Fibroblast of skin of scalp (primary cell): ENCODE measurements around the gene OR5T2. TPM values are rescaled to one million over a fixed set of nuclear protein-coding genes. Genes with fewer than 3 reads are reported as not detected.
"Not testable (repeated sequence)": the region's sequence is repeated elsewhere in the genome, so short reads cannot be mapped to it uniquely, and the experiment has no call there.

Experiments used
- DNase-seq: peaks from one replicate; pipeline ENCODE4 v3.0.0-alpha.2; 2013
- polyA plus RNA-seq, 2 experiments: library from polyadenylated mRNA; unstranded; fragments of 120-200 nt; gene quantifications; one replicate each; pipeline ENCODE4 v1.2.1, GENCODE V29; 2013; ENCODE audit not compliant: insufficient read length in 2 of 2

OR5T2 gene
- not detected for polyA plus RNA-seq (2013, experiment 1 of 2; ENCODE audit: insufficient read length)
- polyA plus RNA-seq (2013, experiment 2 of 2; ENCODE audit: insufficient read length): not detected

DNA sequence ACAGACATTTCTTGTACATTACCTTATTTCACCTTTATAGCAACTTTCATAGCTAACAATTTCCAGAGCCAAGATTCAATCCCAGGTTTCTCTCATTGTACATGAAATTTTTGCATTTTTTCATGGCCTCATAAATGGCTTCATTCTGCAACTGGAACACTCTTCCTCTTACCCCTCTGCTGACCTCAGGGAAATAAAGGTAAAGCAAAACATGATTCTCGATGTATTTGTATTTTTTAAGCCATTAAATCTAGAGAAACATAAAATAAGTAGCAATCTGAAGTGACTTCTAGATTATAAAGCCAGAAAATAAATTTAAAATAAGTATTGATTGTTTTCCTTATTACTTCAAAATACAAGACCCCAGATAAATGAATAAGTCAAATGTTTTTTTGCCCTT is at the start of gene OR5T2:
Gene OR5T2 (minus strand): TSS at position 101 of the 400 bp plus-strand sequence. CDS start 1,193 bp downstream, outside the sequence.
- no peak for DNase-seq

DNA sequence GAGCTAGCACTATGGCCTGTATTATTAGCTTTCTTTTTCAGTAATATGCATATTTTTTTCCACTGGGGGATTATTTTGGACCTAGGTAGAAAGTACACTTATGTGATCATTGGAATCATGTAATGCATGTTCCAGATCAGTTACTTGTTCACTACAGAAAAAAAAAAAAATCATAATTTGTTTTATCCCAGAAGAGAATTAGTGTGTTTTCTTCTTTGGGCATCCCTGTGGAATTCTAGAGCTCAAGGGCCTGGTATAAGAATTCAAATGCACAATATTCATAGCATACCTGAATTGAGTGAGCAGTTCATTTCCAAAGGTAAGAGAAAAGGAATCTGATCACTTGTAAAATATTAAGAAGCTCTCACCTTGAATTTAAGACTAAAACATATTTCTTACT is 39.8 kb upstream of the OR5T2 start, which contains the start of gene OR5T1:
Gene OR5T1 (plus strand): TSS at position 301 of the 400 bp plus-strand sequence. CDS start 1,485 bp downstream, outside the sequence.
- DNase-seq: no peak

DNA sequence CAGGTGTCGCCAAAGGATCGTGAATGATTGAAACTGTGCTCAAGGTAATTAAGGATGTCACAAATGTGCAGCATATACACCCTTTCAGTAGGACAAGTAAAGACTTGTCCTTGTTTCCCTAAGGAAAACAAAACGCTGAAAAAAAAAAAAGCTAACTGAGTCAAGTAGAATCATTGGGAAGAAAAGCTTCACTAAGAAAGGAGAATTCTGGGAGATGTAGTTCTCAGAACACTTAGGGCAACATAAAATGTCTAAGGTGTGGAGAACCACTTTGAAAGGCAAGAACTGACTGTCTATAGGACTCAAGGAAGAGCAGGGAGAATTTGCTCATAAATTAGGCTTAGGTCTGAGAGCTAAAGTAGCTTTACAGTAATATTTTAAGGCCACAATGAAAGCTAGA is 37.0 kb upstream of the OR5T2 start:
- DNase-seq: no peak

DNA sequence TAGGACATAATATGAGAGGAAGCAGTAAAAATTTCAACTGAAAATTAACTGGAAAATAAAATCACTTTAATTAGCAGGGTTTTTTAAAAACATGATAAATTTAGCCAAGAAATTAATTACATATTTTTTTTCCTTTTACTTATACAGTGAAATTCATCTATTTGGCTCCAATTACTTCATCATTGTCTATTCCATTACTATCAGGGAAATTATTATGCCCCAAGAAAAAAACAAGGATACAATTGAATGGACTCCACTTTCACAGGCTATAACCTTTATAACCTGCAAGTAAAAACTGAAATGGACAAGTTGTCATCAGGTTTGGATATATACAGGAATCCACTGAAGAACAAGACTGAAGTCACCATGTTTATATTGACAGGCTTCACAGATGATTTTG is 17.9 kb upstream of the OR5T2 start, which contains the start of gene OR5T3:
Gene OR5T3 (plus strand): TSS at position 301 of the 400 bp plus-strand sequence. CDS start 0 bp downstream, at position 301.
- DNase-seq: no peak

- DNase-seq: not testable (repeated sequence)
These were observed 14.3 kb downstream of the OR5T2 start for GRCh38 chr11:56219735-56220134.

- DNase-seq: no peak
These were observed 19.5 kb downstream of the OR5T2 start for GRCh38 chr11:56214537-56214936.

GRCh38 chr11:56207790-56208189 is 26.3 kb downstream of the OR5T2 start:
- DNase-seq: no peak

- no peak for DNase-seq
These were observed 36.7 kb downstream of the OR5T2 start for GRCh38 chr11:56197367-56197766.

DNA sequence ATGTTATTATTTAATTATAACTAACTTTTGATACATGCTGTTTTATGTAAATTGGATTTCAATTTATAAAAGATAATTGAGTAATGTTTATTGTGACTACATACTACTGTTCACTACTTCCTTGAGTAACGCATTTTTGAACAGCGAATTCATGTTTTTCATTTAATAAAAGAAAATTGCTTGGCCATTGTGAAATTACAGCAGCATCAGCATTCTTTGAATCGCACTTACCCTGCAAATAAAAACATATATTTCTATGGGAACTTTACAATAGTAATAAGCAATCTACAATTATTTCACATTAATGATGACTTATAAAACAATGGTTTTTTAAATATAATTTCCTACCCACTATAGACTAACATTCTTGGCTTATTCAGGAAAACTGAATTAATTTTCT is 37.4 kb downstream of the OR5T2 start:
- DNase-seq: no peak

GRCh38 chr11:56188602-56189001 is 45.5 kb downstream of the OR5T2 start:
- DNase-seq: no peak

DNA sequence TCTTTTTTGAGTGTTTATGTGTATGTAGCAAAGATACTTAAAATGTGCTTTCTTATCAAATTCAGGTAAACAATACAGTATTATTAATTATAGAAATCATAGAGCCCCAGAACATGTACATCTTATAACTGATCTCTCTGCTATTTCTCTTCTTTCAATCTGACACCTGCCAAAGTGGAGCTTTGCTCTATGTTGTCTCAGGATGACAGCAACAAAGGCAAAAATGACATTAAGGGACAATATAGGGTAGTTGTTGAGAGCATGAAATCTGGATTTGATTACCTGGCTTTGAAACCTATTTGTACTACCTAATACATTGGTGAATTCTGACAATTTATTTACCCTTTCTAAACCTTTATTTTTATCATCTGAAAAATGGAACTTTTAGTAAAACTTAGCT is 50.6 kb downstream of the OR5T2 start:
- no peak for DNase-seq
